HG03039 (cell line): ENCODE data around the gene FTCDNL1.

ENCODE experiments used
- ATAC-seq: cut with Tn5 transposase; IDR thresholded peaks from one replicate; pipeline ENCODE4 v1.9.1; 2021; ENCODE audit warnings: mild to moderate bottlenecking, moderate library complexity; ENCODE audit not compliant: unreplicated experiment

Gene FTCDNL1

DNA sequence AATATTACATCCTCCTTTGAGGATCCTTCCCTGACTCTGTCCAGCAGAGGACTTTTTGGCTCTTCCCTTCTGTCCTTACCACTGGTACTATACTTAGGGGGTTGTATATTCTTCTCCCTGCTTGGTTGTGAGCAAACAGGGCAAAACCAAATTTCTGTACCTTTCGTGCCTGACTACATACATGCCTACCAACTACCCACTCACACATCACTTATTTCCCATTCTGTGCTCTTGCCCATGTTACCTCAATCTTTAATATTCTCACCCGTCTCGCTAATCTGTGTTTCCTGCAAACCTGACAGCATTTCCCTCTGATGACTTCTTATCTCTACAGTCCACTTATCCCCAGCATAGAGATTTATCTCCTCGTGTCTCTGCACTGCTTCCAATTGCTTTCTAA is 58.6 kb downstream of the FTCDNL1 start:
- ATAC-seq: no peak

DNA sequence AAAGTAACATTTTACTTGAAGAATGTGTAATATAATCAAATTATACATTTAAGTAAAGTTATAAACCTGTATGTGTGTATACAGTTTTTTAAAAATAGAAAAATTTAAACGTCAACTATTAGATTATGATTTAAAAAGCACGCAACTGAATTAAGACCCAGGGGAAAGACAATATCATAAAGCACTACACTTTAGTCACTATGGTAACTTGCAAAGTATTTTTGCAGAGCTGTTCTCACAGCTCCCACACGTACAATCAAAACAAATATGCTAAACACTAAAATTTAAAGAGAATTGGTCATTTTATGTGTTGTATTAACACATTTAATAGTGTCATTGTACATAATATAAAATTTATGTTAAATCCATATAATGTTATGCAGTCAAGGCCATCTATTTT is 59.7 kb downstream of the FTCDNL1 start:
- no peak for ATAC-seq

DNA sequence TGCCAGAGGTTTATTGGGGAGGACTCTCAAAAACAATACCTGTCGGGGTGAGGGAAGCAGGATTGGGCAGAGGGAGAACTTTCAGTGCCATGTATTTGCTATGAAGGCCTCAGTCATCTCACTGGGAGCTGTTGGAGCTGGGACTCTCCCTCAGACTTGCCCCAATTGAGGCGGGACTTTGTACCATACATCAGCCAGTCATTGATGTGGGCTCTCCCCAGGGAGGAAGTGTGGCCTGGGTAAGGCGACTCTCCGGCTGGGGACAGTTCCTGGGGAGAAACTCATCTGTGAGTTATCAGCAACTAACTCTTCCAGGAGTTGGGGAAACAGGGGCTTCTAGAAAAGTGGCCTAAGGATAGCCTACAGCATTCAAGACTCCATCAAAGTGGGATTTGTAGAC is 66.5 kb downstream of the FTCDNL1 start:
- no peak for ATAC-seq

DNA sequence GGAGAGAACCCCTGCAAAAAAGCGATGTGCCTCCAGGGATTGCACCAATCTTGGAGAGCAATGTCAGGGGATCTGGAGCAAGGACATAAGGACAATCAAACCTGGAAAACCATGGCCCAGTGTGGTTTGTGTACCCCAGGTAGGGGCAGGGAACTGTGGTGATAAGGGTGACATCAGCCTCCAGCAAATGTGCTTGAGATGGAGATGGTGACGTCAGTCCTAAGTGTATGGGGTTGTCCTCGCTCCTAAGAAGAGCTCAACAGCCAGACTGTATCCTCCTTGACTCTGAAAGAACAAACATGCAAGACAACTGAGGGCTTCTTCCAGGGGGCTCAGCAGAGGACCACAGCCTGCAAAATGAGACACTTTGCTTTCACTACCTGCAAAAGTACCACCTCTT is 71.4 kb downstream of the FTCDNL1 start:
- ATAC-seq: no peak

DNA sequence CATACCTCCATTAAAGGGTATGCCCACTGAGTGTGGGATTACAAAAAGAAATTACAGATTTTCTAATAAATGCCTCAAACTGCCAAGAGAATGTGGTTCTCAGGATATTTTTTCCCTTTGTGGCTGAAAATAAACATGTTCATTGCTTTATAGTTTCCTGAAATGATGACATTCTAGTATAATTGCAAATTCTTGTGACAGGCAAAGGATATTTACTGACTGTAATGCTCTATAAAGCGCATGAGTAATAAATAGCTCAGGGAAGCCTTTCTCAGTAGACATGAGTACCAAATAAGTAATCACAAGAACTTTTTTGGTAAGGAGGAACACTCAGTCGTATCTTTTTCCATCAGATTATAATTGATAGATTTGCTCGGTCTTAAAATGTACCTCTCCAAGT is 72.3 kb downstream of the FTCDNL1 start:
- ATAC-seq: no peak

DNA sequence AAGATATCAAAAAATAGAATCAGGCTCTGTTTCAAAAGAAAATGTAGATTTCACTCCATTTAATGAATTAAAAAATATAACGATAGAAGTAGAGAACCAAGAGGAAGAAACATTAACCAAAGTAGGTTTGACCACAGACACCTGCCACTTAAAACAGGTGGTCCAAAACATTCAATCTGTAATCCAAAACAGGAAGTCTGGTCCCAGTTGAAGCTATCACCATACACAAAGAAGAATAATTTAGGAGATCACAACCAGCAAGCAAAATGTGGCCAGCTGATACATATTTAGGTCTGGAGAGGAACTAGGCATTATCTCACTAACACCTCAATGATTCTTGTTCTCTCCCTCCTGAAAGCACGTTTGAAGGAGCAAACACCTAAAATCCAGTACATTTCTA is 73.1 kb downstream of the FTCDNL1 start:
- no peak for ATAC-seq

DNA sequence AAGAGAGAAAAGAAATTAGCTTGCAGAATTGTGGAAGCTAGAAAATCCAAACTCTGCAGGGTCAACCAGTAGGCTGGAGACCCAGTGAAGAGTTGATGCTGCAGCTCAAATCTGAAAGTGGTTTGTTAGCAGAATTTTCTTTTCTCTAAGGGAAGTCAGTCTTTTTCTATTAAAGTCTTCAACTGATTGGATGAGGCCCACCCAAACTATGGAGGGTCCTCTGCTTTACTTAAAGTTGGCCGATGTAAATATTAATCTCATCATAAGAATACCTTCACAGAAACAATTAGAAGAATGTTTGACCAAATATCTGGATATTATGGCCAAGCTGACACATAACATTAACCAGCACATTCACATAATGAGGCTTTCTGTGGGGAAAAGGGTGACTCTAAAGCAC is 73.7 kb downstream of the FTCDNL1 start:
- no peak for ATAC-seq

- no peak for ATAC-seq
These were observed 75.7 kb downstream of the FTCDNL1 start for GRCh38 chr2:199775267-199775666.

- no peak for ATAC-seq
These were observed 78.7 kb downstream of the FTCDNL1 start for GRCh38 chr2:199772035-199772976.

GRCh38 chr2:199770716-199771115 is 80.3 kb downstream of the FTCDNL1 start:
- ATAC-seq: no peak

- no peak for ATAC-seq
These were observed 85.3 kb downstream of the FTCDNL1 start for GRCh38 chr2:199765646-199766045.

DNA sequence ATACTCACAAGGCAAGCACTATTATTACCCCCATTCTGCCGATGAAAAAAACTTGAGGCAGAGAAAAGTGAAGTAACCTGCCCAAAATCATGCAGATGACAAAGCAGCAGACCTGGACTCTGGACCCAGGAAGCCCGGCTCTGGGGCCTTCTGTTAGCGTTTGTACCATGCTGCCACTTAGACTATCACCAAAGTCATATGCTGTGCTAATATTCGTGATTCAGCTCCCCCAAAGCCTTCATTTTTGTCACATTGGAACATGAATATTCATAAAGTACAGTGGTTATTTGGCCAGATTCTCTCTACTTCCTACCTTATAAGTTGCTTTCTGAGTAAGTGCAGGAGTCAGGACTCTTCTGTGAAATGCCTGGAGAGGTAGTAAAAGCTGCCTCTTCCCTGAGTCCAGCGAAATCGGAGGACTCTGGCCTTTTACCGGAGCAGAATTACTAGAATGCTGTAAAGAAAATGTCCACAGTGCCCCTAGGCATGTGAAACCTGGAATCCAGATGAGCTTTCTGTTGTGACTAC is 86.7 kb downstream of the FTCDNL1 start:
- no peak for ATAC-seq

GRCh38 chr2:199762963-199763362 is 88.0 kb downstream of the FTCDNL1 start:
- ATAC-seq: no peak

DNA sequence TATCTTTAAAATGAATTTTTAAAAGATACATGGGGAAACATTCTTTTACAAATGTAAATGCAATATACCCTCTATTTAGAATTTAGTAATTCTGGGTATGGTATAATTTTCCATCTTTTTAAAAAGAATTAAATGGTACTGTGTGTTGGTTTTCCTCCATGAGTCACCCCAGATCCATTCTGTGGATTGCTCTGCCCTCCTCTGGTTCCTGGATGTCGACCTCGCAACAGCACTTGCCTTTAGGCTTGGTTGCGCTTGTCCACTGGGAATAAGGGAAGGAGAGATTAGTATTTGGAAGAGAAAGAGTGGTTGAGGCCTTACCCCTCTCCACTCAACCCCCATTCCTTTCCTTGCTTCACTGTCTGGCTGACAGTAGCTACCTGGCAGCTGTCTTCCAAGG is 90.4 kb downstream of the FTCDNL1 start:
- no peak for ATAC-seq

DNA sequence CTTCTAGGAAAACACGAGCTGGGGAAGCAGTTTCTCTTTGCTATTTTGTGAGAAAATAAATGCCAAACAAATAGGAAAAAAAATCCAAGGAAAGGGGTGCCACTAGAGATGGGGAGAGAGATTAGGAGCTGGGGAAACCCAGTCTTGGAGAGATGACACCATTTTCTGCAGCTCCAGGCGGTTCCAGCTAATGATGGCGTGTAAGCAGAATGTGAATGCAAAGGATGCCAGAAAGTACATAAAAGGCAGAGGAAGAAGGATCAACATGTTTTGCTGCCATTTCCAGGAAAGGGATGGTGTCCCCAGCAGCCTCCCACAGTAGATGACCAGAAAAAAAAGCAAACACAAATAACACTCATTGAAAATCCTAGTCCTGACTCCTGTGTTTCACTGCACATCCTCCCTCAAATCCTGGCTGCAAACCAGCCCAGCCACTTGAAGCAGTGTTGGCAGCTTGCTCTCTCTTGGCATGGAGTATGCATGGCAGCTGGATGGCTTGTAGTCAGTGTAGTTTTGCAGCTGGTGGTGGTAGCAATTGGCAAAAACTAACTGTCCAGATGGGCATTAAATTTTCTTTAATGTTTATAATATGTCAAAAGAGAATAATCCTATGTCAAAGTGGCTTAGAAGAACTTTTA is 93.6 kb downstream of the FTCDNL1 start:
- no peak for ATAC-seq

GRCh38 chr2:199756743-199757142 is 94.2 kb downstream of the FTCDNL1 start:
- ATAC-seq: no peak

DNA sequence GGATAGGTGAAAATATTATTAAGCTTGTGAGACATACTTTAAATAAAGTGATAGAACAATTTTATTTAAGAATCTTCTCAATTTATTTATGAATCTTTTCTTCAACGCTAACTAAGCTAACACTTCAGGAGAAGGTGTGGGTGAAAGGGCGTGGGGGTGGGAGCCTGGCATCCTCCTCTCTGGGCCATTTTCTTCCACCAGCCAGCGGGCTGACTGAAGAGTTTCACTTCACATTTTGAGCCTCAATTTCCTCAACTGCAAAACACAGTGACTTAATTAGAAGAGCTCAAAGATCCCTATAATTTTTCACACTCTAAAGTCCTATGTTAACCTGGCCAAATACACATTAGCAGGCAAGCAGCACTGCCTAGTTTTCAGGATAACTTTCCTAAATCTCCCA is 94.8 kb downstream of the FTCDNL1 start:
- no peak for ATAC-seq

DNA sequence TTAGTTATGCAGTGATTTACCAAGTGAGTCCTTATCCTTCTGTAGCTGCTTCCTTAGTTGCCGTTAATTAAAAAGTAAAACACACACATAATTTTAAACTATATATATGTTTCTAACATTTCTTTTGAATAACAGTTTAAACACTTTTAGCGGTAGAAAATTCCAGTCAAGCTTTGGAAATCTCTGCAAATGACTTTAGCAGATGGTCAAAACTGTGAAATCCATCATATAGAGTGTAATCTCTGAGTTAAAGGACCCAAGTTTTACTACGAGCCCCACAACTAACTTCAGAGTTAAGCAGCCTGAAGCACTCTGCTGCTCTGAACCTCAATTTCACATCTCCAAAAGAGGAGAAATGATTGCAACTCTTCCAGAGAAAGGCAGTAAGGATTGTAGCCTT is 96.2 kb downstream of the FTCDNL1 start:
- no peak for ATAC-seq

- no peak for ATAC-seq
These were observed 99.4 kb downstream of the FTCDNL1 start for GRCh38 chr2:199751492-199752120.

GRCh38 chr2:199749571-199749970 is 101.4 kb downstream of the FTCDNL1 start:
- ATAC-seq: no peak

DNA sequence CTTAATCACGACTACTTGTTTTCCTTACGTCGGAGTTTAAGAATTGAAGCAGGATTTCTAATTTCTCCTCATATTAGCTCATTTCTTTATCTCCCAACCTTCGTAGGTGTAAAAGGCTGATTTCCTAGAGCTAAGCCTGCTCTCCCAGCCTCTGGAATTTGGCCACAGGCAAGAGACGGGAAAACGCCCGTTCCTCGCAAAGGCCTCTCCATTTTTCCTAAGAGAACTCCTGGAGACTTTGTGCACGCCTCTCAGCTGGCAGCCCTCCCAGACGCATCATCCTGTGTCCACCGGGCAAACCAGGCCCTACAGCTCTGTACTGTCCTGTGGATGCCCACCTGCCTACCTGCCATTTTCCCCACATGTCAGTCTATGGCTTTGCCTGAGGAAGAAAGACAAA is 106.3 kb downstream of the FTCDNL1 start:
- ATAC-seq: no peak

GRCh38 chr2:199744260-199744659 is 106.7 kb downstream of the FTCDNL1 start:
- no peak for ATAC-seq
